ENCODE measurements around the gene NCKIPSD.

Gene NCKIPSD

DNA sequence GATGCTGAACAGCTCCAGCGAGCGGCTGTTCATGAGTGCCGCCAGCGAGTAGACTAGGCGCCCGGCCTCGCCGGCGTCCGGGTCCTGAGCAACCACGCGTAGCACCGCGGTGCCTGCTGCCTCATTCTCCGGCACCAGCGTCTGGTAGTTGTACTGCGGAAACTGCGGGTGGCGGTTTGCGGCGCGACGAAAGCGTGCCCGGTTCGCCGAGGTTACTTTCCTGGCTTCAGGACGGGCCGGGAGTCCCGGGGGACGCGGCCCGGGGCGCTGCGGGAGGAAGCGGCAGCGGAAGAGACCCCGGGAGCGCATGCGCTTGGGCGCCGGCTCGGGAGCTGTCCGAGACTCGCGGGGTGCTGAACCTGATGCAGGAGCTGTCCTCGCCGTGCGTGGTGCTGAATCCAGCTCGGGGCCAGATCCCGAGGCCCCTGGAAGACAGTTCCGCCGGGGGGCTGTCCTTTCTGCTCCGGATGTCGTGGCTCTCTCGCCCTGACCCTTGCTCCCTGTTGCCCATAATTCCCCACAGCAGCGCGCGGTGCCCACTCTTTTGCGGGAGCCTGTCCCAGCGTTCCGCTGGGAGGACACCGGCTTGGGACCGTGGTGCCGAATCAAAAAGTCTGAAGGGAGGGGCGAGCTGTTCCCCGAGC lies 24.1 kb downstream of the NCKIPSD start (continued):
- TF ChIP-seq KLF8 (tag by site-specific recombination; IDR thresholded peaks at IDR 0.05) (peak; percentile 30; the same call in 1 of the 2 replicates), ZNF146 (tag by site-specific recombination; IDR thresholded peaks at IDR 0.05) (no peak), ZBTB8A (tag by site-specific recombination; IDR thresholded peaks at IDR 0.05) (no peak), ZNF629 (tag by site-specific recombination; IDR thresholded peaks at IDR 0.05) (peak; percentile 35; the same call in 1 of the 2 replicates), ZNF76 (tag by site-specific recombination; IDR thresholded peaks at IDR 0.05; ENCODE audit: borderline replicate concordance, low read depth) (peak; percentile 73; the same call in 1 of the 2 replicates), ZEB2 (tag by site-specific recombination; IDR thresholded peaks at IDR 0.05) (peak; percentile 37; the same call in 1 of the 2 replicates), ZSCAN30 (tag by site-specific recombination; IDR thresholded peaks at IDR 0.05) (0 out of 2 replicates have a peak, but pooled peaks have one; percentile 24), ZNF132 (tag by site-specific recombination; IDR thresholded peaks at IDR 0.05; ENCODE audit: borderline replicate concordance) (no peak), KLF7 (tag by site-specific recombination; IDR thresholded peaks at IDR 0.05; ENCODE audit: borderline replicate concordance) (no peak), ZNF394 (tag by site-specific recombination; IDR thresholded peaks at IDR 0.05; ENCODE audit: borderline replicate concordance) (0 out of 2 replicates have a peak, but pooled peaks have one; percentile 16), ZNF24 (tag by site-specific recombination; IDR thresholded peaks at IDR 0.05) (no peak), ZNF184 (tag by site-specific recombination; IDR thresholded peaks at IDR 0.05) (no peak)
- TF ChIP-seq, protein P1, sequence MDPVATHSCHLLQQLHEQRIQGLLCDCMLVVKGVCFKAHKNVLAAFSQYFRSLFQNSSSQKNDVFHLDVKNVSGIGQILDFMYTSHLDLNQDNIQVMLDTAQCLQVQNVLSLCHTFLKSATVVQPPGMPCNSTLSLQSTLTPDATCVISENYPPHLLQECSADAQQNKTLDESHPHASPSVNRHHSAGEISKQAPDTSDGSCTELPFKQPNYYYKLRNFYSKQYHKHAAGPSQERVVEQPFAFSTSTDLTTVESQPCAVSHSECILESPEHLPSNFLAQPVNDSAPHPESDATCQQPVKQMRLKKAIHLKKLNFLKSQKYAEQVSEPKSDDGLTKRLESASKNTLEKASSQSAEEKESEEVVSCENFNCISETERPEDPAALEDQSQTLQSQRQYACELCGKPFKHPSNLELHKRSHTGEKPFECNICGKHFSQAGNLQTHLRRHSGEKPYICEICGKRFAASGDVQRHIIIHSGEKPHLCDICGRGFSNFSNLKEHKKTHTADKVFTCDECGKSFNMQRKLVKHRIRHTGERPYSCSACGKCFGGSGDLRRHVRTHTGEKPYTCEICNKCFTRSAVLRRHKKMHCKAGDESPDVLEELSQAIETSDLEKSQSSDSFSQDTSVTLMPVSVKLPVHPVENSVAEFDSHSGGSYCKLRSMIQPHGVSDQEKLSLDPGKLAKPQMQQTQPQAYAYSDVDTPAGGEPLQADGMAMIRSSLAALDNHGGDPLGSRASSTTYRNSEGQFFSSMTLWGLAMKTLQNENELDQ (tag by site-specific recombination; IDR thresholded peaks at IDR 0.05; ENCODE audit: low read depth), result no peak
- TF ChIP-seq, protein P2, sequence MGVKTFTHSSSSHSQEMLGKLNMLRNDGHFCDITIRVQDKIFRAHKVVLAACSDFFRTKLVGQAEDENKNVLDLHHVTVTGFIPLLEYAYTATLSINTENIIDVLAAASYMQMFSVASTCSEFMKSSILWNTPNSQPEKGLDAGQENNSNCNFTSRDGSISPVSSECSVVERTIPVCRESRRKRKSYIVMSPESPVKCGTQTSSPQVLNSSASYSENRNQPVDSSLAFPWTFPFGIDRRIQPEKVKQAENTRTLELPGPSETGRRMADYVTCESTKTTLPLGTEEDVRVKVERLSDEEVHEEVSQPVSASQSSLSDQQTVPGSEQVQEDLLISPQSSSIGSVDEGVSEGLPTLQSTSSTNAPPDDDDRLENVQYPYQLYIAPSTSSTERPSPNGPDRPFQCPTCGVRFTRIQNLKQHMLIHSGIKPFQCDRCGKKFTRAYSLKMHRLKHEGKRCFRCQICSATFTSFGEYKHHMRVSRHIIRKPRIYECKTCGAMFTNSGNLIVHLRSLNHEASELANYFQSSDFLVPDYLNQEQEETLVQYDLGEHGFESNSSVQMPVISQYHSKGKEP (tag by site-specific recombination; IDR thresholded peaks at IDR 0.05), result peak; percentile 19; the same call in 1 of the 2 replicates
- TF ChIP-seq, protein P3, sequence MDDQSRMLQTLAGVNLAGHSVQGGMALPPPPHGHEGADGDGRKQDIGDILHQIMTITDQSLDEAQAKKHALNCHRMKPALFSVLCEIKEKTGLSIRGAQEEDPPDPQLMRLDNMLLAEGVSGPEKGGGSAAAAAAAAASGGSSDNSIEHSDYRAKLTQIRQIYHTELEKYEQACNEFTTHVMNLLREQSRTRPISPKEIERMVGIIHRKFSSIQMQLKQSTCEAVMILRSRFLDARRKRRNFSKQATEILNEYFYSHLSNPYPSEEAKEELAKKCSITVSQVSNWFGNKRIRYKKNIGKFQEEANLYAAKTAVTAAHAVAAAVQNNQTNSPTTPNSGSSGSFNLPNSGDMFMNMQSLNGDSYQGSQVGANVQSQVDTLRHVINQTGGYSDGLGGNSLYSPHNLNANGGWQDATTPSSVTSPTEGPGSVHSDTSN (CRISPR knock-in tag; IDR thresholded peaks at IDR 0.05), result peak; percentile 99
- TF ChIP-seq, protein P4, sequence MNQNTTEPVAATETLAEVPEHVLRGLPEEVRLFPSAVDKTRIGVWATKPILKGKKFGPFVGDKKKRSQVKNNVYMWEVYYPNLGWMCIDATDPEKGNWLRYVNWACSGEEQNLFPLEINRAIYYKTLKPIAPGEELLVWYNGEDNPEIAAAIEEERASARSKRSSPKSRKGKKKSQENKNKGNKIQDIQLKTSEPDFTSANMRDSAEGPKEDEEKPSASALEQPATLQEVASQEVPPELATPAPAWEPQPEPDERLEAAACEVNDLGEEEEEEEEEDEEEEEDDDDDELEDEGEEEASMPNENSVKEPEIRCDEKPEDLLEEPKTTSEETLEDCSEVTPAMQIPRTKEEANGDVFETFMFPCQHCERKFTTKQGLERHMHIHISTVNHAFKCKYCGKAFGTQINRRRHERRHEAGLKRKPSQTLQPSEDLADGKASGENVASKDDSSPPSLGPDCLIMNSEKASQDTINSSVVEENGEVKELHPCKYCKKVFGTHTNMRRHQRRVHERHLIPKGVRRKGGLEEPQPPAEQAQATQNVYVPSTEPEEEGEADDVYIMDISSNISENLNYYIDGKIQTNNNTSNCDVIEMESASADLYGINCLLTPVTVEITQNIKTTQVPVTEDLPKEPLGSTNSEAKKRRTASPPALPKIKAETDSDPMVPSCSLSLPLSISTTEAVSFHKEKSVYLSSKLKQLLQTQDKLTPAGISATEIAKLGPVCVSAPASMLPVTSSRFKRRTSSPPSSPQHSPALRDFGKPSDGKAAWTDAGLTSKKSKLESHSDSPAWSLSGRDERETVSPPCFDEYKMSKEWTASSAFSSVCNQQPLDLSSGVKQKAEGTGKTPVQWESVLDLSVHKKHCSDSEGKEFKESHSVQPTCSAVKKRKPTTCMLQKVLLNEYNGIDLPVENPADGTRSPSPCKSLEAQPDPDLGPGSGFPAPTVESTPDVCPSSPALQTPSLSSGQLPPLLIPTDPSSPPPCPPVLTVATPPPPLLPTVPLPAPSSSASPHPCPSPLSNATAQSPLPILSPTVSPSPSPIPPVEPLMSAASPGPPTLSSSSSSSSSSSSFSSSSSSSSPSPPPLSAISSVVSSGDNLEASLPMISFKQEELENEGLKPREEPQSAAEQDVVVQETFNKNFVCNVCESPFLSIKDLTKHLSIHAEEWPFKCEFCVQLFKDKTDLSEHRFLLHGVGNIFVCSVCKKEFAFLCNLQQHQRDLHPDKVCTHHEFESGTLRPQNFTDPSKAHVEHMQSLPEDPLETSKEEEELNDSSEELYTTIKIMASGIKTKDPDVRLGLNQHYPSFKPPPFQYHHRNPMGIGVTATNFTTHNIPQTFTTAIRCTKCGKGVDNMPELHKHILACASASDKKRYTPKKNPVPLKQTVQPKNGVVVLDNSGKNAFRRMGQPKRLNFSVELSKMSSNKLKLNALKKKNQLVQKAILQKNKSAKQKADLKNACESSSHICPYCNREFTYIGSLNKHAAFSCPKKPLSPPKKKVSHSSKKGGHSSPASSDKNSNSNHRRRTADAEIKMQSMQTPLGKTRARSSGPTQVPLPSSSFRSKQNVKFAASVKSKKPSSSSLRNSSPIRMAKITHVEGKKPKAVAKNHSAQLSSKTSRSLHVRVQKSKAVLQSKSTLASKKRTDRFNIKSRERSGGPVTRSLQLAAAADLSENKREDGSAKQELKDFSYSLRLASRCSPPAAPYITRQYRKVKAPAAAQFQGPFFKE (tag by site-specific recombination; IDR thresholded peaks at IDR 0.05; ENCODE audit: borderline replicate concordance), result no peak
- TF ChIP-seq, protein P5, sequence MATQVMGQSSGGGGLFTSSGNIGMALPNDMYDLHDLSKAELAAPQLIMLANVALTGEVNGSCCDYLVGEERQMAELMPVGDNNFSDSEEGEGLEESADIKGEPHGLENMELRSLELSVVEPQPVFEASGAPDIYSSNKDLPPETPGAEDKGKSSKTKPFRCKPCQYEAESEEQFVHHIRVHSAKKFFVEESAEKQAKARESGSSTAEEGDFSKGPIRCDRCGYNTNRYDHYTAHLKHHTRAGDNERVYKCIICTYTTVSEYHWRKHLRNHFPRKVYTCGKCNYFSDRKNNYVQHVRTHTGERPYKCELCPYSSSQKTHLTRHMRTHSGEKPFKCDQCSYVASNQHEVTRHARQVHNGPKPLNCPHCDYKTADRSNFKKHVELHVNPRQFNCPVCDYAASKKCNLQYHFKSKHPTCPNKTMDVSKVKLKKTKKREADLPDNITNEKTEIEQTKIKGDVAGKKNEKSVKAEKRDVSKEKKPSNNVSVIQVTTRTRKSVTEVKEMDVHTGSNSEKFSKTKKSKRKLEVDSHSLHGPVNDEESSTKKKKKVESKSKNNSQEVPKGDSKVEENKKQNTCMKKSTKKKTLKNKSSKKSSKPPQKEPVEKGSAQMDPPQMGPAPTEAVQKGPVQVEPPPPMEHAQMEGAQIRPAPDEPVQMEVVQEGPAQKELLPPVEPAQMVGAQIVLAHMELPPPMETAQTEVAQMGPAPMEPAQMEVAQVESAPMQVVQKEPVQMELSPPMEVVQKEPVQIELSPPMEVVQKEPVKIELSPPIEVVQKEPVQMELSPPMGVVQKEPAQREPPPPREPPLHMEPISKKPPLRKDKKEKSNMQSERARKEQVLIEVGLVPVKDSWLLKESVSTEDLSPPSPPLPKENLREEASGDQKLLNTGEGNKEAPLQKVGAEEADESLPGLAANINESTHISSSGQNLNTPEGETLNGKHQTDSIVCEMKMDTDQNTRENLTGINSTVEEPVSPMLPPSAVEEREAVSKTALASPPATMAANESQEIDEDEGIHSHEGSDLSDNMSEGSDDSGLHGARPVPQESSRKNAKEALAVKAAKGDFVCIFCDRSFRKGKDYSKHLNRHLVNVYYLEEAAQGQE (tag by site-specific recombination; IDR thresholded peaks at IDR 0.05), result peak; percentile 100
- TF ChIP-seq, protein P6, sequence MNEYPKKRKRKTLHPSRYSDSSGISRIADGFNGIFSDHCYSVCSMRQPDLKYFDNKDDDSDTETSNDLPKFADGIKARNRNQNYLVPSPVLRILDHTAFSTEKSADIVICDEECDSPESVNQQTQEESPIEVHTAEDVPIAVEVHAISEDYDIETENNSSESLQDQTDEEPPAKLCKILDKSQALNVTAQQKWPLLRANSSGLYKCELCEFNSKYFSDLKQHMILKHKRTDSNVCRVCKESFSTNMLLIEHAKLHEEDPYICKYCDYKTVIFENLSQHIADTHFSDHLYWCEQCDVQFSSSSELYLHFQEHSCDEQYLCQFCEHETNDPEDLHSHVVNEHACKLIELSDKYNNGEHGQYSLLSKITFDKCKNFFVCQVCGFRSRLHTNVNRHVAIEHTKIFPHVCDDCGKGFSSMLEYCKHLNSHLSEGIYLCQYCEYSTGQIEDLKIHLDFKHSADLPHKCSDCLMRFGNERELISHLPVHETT (tag by site-specific recombination; IDR thresholded peaks at IDR 0.05), result 0 out of 2 replicates have a peak, but pooled peaks have one; percentile 24

All from HEK293 (cell line).